HG03460 (cell line): ENCODE data around the gene PRDM5.
"Not testable (repeated sequence)": the region's sequence is repeated elsewhere in the genome, so short reads cannot be mapped to it uniquely, and the experiment has no call there.

ENCODE experiments used
- ATAC-seq: cut with Tn5 transposase; IDR thresholded peaks from one replicate; pipeline ENCODE4 v1.9.1; 2021; ENCODE audit not compliant: unreplicated experiment

Gene PRDM5

DNA sequence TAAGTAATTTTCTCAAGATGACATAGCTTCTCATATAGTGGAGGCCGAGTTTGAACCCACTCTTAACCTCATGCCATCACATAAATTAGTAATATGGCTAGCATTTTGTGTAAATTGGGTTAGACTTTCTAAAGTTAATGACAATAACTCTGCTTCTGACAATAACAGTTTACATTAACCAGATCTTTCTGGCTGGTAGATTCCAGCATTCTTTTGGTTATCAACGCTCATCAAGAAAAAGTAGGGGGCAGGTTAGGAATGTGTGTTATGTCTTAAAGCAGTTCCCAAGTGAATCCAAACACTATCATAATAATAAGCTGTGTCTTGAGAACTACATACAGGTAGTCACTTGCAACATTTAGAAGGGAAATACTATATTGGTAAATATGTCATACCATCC lies 162.5 kb downstream of the PRDM5 start:
- no peak for ATAC-seq

- ATAC-seq = no peak
Observed at GRCh38 chr4:120755864-120756263, 166.7 kb downstream of the PRDM5 start.

- no peak for ATAC-seq
Observed at GRCh38 chr4:120754590-120754989, 167.9 kb downstream of the PRDM5 start.

GRCh38 chr4:120753854-120754253 lies 168.7 kb downstream of the PRDM5 start:
- ATAC-seq = no peak

DNA sequence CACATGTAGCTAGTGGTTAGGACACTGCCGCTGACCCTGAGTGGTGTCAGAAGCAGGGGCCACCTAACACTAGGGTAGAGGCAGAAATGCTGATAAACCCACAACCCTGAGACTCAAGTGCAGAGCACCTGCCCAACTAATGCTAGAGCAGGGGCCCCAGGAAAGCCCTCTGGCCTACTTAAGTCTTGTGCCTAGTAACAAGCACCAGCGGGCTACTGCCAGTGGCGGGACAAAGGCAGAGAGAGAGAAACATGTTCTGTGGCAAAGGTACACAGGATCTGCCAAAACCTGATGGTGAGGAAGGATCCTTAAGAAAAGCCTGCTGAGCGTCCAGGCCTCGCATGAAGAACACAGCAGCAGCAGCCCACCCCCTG lies 172.4 kb downstream of the PRDM5 start:
- no peak for ATAC-seq

GRCh38 chr4:120749445-120750151 lies 172.9 kb downstream of the PRDM5 start:
- ATAC-seq = peak; percentile 97

- ATAC-seq = not testable (repeated sequence)
Observed at GRCh38 chr4:120741636-120742035, 180.9 kb downstream of the PRDM5 start.

DNA sequence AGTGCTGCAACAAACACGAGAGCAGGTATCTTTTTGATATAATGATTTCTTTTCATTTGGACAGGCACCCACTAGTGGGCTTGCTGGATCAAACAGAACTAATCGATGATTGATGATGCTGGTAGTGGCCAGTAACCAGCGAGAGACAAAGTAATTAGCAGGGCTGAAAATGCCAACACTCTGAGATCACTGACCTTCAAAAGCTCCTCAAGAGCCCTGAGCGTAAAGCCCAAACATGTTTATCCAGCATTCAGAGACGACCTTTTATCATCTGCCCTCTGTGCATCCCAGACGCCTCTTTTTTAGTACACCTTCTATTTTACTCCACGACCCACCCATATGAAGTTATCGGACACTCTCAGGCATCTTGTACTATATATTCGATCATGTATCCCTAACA lies 186.2 kb downstream of the PRDM5 start:
- ATAC-seq = no peak

GRCh38 chr4:120733968-120734367 lies 188.6 kb downstream of the PRDM5 start:
- no peak for ATAC-seq

DNA sequence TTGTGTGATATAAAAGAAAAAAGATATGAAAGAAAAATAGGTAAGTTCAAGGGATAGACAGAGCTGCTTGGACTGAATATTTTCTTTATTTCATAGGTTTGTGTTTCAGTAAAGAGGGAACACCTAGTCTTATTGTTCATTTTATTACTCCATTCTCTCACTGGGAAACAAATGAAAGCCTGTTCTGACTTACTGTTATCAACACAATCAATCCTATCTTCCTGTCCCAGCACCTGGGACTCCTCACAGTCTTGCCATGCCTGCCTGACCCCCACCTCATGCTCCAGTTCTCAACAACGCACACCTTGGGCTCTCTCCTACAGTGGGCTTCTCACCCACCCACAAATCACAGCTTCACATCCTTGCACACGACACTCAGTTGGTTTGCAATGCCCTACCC lies 189.5 kb downstream of the PRDM5 start:
- ATAC-seq = no peak

DNA sequence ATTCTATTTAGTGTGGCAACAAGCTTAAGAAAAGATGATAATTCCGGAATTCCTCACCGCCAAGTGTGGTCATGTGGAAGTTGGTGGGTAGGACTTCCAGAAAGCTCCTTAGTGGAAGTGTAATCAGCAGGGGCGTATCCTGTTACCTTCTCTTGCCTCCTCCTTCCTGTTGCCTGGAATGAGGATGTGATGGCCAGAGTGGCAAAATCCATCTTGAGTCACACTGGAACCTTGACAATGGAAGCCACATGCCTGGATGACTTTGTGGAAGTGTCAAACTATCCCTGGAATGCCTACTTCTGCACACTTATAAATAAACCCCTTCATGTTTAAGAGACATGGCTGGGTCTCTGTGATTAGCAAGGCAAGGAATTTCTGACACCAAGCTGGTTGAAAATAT lies 191.0 kb downstream of the PRDM5 start:
- ATAC-seq = no peak

DNA sequence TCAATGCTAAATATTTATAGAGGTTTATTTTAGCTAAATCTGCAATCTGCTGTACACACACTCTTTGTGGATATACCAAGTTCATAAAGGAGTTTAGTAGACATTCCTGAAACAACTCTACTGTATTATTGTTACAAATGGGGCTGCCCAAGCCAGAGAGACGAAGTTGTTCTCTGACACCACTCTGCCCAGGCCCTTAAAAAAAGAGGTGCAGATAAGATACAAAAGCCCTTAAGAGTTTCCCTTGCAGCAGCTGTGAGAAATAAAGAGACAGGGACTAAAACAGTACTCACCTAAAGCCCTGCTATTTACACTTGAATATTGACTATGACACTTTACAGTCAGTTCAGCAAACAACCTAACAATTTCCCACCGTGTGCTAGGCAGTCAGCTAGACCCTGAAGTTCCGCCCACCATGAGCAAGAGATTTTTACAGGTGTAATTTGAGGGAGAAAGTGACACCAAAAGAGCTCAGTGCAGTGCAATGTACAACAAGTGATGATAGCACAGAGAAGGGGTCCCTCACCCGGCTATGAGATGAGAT lies 191.7 kb downstream of the PRDM5 start:
- no peak for ATAC-seq

GRCh38 chr4:120728892-120729675 lies 193.4 kb downstream of the PRDM5 start:
- ATAC-seq = no peak

GRCh38 chr4:120725639-120726580 lies 196.6 kb downstream of the PRDM5 start:
- no peak for ATAC-seq

DNA sequence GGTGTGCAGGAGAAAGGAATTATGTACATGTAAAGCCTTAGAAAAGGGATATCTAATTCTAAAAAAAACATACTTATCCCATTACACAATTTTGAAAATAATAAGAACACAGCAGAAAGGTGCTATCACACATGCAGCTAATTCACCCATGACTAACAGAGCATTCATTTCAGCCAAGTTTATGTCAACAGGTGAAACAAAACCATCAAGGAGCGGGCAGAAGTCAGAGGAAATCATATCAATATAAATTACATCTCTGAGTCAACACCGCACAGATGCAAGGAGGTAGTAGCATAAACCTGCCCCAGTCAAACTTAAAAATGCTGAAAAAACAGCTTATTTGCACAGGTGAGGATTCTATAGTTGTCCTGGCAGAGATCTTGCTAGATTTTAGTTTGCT lies 197.9 kb downstream of the PRDM5 start:
- ATAC-seq = no peak

GRCh38 chr4:120723986-120724385 lies 198.5 kb downstream of the PRDM5 start:
- ATAC-seq = no peak

- no peak for ATAC-seq
Observed at GRCh38 chr4:120723105-120723504, 199.4 kb downstream of the PRDM5 start.

- no peak for ATAC-seq
Observed at GRCh38 chr4:120722655-120723054, 199.9 kb downstream of the PRDM5 start.

DNA sequence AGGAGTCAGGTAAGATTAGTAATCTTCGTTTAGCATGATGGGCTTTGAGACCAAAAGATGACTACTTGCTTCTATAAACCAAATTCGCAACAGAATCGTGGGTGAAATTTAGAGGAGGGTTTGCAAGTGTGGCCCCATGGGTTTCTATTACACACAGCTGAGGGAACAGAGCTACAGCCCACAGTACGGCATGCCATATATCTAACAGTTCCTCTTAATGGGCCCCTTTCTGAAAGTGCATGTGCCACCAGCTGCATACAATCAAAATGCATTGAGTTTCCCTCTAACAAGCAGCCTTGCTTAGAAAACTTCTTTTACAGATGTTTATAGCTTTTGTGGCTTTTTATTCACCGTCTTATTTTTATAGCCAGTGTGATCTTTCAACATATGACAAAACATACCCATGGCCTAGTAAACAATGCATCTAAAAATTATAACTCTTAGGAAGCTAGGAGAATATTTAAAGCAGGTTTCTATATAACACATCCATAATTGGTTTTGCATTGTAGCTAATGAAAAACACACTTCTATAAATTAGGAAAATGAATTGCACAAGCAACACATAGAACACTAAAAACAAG lies 202.1 kb downstream of the PRDM5 start:
- ATAC-seq = no peak

- ATAC-seq = peak; percentile 86
Observed at GRCh38 chr4:120718979-120719566, 203.5 kb downstream of the PRDM5 start.
